ENCODE measurements around the gene LUZP2.
A peak's percentile ranks its signal among the peaks of the same experiment; 100 is the strongest.

LUZP2 gene

DNA sequence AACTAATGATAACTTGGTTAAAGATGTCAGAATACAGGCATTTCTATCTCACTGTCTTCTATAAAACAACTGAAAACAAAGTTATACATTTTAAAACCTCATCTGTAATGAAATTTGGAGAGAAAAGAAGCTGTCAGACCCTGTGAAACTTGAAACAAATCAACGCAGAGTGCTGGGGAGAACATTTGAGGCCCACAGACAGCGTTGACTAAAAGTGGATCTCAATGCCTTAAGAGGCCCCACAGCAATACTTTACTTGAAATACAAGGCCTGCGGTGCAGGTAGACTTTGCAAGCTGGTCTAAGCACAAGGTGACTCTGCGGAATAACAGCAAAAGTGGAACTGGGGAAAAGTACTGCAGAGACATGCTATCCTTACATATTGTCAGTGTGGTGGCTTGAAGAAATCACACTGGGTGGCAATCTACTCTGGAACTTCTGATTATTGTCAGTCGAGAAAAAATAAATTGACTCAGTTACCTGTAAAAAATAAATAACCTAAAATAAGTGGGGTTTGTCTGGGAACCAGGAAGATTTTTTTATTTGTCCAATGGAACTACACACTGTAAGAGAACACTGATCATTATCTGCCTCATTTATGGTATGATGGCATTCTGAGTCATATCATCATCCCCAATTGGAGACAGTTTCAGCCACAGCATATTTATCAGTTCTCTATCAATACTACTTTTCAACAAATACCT, 138.9 kb downstream of the LUZP2 start:
- DNase-seq (ENCODE audit: low read depth): peak; percentile 36

DNA sequence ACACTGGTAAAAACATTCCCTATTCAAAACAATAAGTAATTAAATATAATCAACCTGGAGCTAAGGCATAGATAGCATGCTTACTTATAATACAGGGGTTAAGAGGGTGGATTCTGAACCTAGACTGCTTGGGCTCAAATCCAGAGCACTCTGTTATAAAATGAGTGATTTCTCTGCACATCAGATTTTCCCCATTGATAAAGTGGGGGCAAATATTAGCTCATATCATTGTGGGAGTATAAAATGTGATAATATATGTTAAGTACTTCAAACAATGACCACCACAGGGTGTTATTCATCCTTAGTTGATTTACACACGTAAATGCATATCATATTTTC, 139.4 kb downstream of the LUZP2 start:
- no peak for DNase-seq (ENCODE audit: low read depth)
- H3K36me3 ChIP-seq (ENCODE audit: control insufficient read depth, insufficient read depth, low read length, severe bottlenecking): no peaks in the 10 kb centered on the region
- no peaks in the 10 kb centered on the region for H3K27me3 ChIP-seq (replicated peaks; ENCODE audit: control insufficient read depth, insufficient read depth, low read length)

More for the DNA sequence above, 138.9 kb downstream of the LUZP2 start:
- H3K27me3 ChIP-seq (replicated peaks; ENCODE audit: control insufficient read depth, insufficient read depth, low read length): no peaks in the 10 kb centered on the region
- H3K36me3 ChIP-seq (ENCODE audit: control insufficient read depth, insufficient read depth, low read length, severe bottlenecking): no peaks in the 10 kb centered on the region
- H3K9ac ChIP-seq (ENCODE audit: low read length): no peak overlapping the region
- H3K4me3 ChIP-seq (ENCODE audit: low read length): no peak overlapping the region
- H3K9me3 ChIP-seq (ENCODE audit: control insufficient read depth, low read length): no peaks in the 10 kb centered on the region
- no peaks in the 10 kb centered on the region for H3K4me1 ChIP-seq (ENCODE audit: control insufficient read depth, insufficient read depth, low read length)

DNA sequence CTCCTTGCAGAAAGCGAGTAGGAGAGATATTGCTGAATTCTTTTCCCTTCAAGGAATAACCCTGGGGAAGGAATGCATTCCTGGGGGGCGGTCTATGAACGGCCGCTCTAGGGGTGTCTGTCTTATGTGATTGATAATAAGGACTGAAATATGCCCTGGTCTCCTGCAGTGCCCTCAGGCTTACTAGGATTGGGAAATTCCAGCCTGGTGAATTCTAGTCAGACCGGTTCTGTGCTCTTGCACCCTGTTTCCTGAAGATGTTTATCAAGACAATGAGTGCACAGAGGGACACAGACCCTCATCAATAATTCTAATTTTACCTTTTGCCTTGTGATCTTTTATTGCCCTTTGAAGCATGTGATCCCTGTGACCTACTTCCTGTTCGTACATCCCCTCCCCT, 140.7 kb downstream of the LUZP2 start:
- no peak overlapping the region for H3K4me3 ChIP-seq (ENCODE audit: low read length)
- H3K9me3 ChIP-seq (ENCODE audit: control insufficient read depth, low read length): no peaks in the 10 kb centered on the region
- H3K4me1 ChIP-seq (ENCODE audit: control insufficient read depth, insufficient read depth, low read length): no peaks in the 10 kb centered on the region
- H3K27me3 ChIP-seq (replicated peaks; ENCODE audit: control insufficient read depth, insufficient read depth, low read length): no peaks in the 10 kb centered on the region
- H3K36me3 ChIP-seq (ENCODE audit: control insufficient read depth, insufficient read depth, low read length, severe bottlenecking): no peaks in the 10 kb centered on the region
- H3K9ac ChIP-seq (ENCODE audit: low read length): no peak overlapping the region
- no peak for DNase-seq (ENCODE audit: low read depth)

More for the DNA sequence above, 139.4 kb downstream of the LUZP2 start:
- Histone ChIP-seq H3K9me3 (ENCODE audit: control insufficient read depth, low read length) (no peaks in the 10 kb centered on the region), H3K4me1 (ENCODE audit: control insufficient read depth, insufficient read depth, low read length) (no peaks in the 10 kb centered on the region), H3K4me3 (ENCODE audit: low read length) (no peak overlapping the region), H3K9ac (ENCODE audit: low read length) (no peak overlapping the region)

DNA sequence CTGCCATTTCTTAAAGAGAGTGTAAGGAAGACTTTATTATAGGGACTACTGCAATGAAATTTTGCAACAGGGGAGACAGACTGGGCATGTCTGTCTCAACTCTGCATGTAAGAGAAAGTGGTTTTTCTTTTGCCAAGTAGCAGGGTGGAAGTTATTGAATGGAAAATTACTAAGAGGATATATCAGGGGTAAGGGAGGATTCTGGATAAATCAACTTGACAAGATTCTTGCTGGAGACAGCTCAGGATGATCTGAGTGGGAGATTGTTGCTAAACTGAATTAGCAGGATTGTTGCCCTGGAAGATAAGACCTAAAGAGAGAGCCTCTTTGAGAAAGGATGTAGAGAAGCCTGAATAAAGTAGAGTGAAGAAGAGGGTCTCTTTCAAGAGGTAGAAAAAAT, 145.8 kb downstream of the LUZP2 start:
- no peaks in the 10 kb centered on the region for H3K36me3 ChIP-seq (ENCODE audit: control insufficient read depth, insufficient read depth, low read length, severe bottlenecking)
- H3K27me3 ChIP-seq (replicated peaks; ENCODE audit: control insufficient read depth, insufficient read depth, low read length): no peaks in the 10 kb centered on the region
- H3K9ac ChIP-seq (ENCODE audit: low read length): no peak overlapping the region
- H3K9me3 ChIP-seq (ENCODE audit: control insufficient read depth, low read length): no peaks in the 10 kb centered on the region
- H3K4me1 ChIP-seq (ENCODE audit: control insufficient read depth, insufficient read depth, low read length): no peaks in the 10 kb centered on the region
- no peak for DNase-seq (ENCODE audit: low read depth)
- H3K4me3 ChIP-seq (ENCODE audit: low read length): no peak overlapping the region

DNA sequence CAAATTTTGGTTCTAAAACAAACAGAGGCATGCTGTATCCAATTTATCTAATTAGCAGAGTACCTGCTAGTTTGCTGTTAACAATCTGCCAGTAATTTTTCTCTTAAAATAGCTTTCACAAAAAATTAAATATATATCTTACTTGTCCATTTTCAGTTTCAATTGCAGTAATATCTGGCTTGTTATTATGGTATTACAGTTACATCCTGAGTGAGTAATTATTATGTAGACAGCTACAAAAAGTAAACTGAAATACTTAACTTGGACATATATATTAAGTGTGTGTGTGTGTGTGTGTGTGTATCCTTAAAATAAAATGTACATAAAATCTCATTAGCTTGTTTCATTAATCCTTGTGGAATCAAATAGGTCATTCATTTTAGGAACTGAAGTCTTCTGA, 148.7 kb downstream of the LUZP2 start:
- DNase-seq (ENCODE audit: low read depth): no peak
- no peak overlapping the region for H3K9ac ChIP-seq (ENCODE audit: low read length)
- no peaks in the 10 kb centered on the region for H3K9me3 ChIP-seq (ENCODE audit: control insufficient read depth, low read length)
- H3K27me3 ChIP-seq (replicated peaks; ENCODE audit: control insufficient read depth, insufficient read depth, low read length): no peaks in the 10 kb centered on the region
- no peak overlapping the region for H3K4me3 ChIP-seq (ENCODE audit: low read length)
- H3K4me1 ChIP-seq (ENCODE audit: control insufficient read depth, insufficient read depth, low read length): no peaks in the 10 kb centered on the region
- H3K36me3 ChIP-seq (ENCODE audit: control insufficient read depth, insufficient read depth, low read length, severe bottlenecking): no peaks in the 10 kb centered on the region

DNA sequence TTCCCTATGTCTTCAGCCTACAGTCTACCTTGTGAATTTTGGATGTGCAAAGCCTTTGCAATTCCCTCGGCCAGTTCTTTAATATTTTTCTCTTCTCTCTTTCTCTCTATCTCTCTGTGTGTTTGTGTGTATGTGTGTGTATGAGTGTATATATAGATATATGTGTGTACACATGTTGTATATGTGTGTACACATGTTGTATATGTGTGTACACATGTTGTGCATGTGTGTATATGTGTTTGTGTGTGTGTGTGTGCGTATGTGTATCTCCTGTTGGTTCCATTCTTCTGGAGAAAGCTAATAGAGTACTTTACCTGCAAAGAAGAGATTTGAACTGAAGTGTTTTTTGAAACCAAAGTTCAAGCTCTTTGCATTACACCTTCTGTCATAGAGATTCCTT, 155.0 kb downstream of the LUZP2 start:
- Histone ChIP-seq H3K4me3 (ENCODE audit: low read length) (no peak overlapping the region), H3K9me3 (ENCODE audit: control insufficient read depth, low read length) (no peaks in the 10 kb centered on the region), H3K27me3 (replicated peaks; ENCODE audit: control insufficient read depth, insufficient read depth, low read length) (no peaks in the 10 kb centered on the region), H3K4me1 (ENCODE audit: control insufficient read depth, insufficient read depth, low read length) (no peaks in the 10 kb centered on the region), H3K36me3 (ENCODE audit: control insufficient read depth, insufficient read depth, low read length, severe bottlenecking) (no peaks in the 10 kb centered on the region), H3K9ac (ENCODE audit: low read length) (no peak overlapping the region)
- DNase-seq (ENCODE audit: low read depth): no peak

DNA sequence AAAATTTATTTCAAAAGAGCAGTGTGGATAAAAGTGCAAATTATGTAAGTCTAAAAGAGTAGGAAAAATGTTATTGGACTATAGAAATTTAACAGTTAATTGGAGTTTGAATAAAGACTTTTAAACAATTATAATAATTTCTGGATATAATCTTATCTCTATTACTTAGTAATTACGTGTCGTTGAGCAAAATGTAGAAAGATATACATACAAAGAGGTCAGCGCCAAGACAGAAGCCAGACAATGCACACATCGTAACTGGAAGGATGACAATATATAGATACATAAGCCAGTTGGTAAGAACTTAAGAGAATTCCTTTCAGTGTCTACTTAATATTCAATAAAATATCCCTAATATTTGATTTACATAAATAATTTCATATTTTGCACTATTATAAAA, 157.0 kb downstream of the LUZP2 start:
- Histone ChIP-seq H3K36me3 (ENCODE audit: control insufficient read depth, insufficient read depth, low read length, severe bottlenecking) (no peaks in the 10 kb centered on the region), H3K4me3 (ENCODE audit: low read length) (no peak overlapping the region), H3K9me3 (ENCODE audit: control insufficient read depth, low read length) (no peaks in the 10 kb centered on the region), H3K4me1 (ENCODE audit: control insufficient read depth, insufficient read depth, low read length) (no peaks in the 10 kb centered on the region), H3K27me3 (replicated peaks; ENCODE audit: control insufficient read depth, insufficient read depth, low read length) (no peaks in the 10 kb centered on the region), H3K9ac (ENCODE audit: low read length) (no peak overlapping the region)
- no peak for DNase-seq (ENCODE audit: low read depth)

DNA sequence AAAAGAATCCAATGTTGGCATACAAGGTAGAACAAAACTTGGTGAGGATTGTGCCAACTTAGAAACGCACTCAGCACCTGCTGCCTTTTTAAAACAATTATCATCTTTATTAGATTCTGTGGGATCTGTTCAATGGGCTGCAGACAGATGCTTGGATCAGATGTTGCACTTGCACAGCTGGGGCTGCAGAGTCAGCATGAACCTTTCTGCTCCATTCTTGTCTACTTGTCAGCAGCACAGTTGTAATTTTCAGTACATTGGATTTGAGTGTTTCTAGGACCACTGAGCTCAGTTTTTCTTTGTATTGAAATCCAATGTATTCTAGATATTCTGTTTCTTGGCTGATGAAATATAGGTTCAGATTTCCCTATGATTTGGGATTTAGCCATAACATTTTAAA, 164.5 kb downstream of the LUZP2 start:
- Histone ChIP-seq H3K9me3 (ENCODE audit: control insufficient read depth, low read length) (no peaks in the 10 kb centered on the region), H3K9ac (ENCODE audit: low read length) (no peak overlapping the region), H3K4me3 (ENCODE audit: low read length) (no peak overlapping the region), H3K36me3 (ENCODE audit: control insufficient read depth, insufficient read depth, low read length, severe bottlenecking) (no peaks in the 10 kb centered on the region), H3K27me3 (replicated peaks; ENCODE audit: control insufficient read depth, insufficient read depth, low read length) (no peaks in the 10 kb centered on the region), H3K4me1 (ENCODE audit: control insufficient read depth, insufficient read depth, low read length) (no peaks in the 10 kb centered on the region)
- DNase-seq (ENCODE audit: low read depth): no peak

DNA sequence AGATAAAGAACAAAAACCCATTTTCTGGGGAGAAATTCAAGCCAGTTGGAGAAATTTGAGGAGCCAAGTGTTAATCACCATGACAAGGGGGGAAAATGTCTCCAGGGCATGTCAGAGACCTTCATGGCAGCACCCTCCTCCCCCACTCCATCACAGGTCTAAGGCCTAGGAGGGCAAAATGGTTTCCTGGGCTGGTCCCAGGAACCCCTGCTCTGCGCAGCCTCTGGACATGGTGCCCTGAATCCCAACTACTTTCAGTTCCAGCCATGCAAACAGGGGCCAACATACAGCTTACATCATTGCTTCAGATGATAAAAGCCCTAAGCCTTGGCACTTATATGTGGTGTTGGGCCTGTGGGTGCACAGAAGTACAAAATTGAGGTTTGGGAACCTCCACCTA, 167.5 kb downstream of the LUZP2 start:
- no peaks in the 10 kb centered on the region for H3K36me3 ChIP-seq (ENCODE audit: control insufficient read depth, insufficient read depth, low read length, severe bottlenecking)
- H3K27me3 ChIP-seq (replicated peaks; ENCODE audit: control insufficient read depth, insufficient read depth, low read length): no peaks in the 10 kb centered on the region
- DNase-seq (ENCODE audit: low read depth): no peak
- no peaks in the 10 kb centered on the region for H3K9me3 ChIP-seq (ENCODE audit: control insufficient read depth, low read length)
- no peaks in the 10 kb centered on the region for H3K4me1 ChIP-seq (ENCODE audit: control insufficient read depth, insufficient read depth, low read length)
- H3K9ac ChIP-seq (ENCODE audit: low read length): no peak overlapping the region
- no peak overlapping the region for H3K4me3 ChIP-seq (ENCODE audit: low read length)

DNA sequence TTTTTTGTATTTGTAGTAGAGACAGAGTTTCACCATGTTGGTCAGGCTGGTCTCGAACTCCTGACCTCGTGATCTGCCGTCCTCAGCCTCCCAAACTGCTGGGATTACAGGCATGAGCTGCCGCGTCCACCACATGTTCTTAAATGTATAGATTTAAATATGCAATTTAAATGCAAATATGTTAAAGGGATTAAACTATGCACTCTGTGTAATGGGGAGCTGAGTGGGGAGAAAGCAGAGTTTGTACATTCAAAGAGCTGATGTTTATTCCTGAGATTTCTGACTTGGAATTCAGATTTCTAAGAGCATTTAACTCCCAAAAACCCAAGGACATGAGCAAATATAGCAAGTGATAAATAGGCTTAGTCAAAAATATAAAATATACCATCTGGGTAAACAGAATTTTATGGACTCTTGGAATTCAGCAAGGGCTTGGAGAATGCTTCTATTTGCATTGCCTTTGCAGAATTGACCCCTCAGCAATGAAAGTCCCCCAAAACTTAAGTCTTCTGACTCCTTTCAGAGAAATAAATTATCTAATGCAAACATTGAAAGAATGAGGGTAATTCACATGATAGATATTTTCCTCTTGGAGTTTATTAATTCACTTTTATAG, 170.6 kb downstream of the LUZP2 start:
- no peak overlapping the region for H3K9ac ChIP-seq (ENCODE audit: low read length)
- H3K9me3 ChIP-seq (ENCODE audit: control insufficient read depth, low read length): no peaks in the 10 kb centered on the region
- no peaks in the 10 kb centered on the region for H3K4me1 ChIP-seq (ENCODE audit: control insufficient read depth, insufficient read depth, low read length)
- H3K27me3 ChIP-seq (replicated peaks; ENCODE audit: control insufficient read depth, insufficient read depth, low read length): no peaks in the 10 kb centered on the region
- H3K36me3 ChIP-seq (ENCODE audit: control insufficient read depth, insufficient read depth, low read length, severe bottlenecking): no peaks in the 10 kb centered on the region
- H3K4me3 ChIP-seq (ENCODE audit: low read length): no peak overlapping the region
- DNase-seq (ENCODE audit: low read depth): no peak

DNA sequence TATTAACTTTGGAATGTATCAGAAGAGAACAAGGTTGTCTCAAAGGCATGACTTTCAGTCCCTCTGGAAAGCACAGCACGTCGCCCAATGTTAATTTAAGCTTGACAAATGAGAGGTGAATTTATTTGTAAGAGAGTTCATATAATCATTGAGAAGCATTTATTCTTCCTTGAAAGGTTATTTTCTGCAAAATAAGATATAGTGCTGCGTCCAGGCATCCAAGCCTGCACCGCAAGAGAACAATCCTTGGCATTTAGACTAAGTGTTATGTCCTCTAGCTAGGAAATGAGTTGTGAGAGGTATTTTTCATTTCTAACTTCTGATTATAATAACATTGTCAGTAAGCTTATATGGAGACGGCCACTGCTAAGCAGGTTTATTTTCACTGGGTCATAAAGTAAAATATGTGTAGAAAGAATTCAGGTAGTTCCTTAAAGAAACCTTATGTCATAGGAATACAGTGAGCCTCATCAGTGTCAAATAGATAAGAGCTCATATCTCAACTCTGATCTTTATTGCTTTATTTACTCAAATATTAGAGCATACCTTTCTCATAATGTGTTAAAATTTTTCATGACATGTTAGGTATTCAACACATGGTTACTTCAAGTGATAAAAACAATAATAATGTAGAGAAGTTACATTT, 182.0 kb downstream of the LUZP2 start:
- Histone ChIP-seq H3K4me3 (ENCODE audit: low read length) (no peak overlapping the region), H3K9me3 (ENCODE audit: control insufficient read depth, low read length) (no peaks in the 10 kb centered on the region), H3K4me1 (ENCODE audit: control insufficient read depth, insufficient read depth, low read length) (no peaks in the 10 kb centered on the region), H3K36me3 (ENCODE audit: control insufficient read depth, insufficient read depth, low read length, severe bottlenecking) (no peaks in the 10 kb centered on the region), H3K27me3 (replicated peaks; ENCODE audit: control insufficient read depth, insufficient read depth, low read length) (no peaks in the 10 kb centered on the region), H3K9ac (ENCODE audit: low read length) (no peak overlapping the region)
- DNase-seq (ENCODE audit: low read depth): no peak
